Epithelial cell of prostate (primary cell): ENCODE results near the gene CCDC122.

Experiments used
- DNase-seq: peaks from one replicate; pipeline ENCODE4 v3.0.0-alpha.2; 2011; ENCODE audit warnings: low read depth, low spot score
- H3K27ac ChIP-seq: fragments of 450-650 bp; 2 replicates; pipeline ENCODE4 v1.5.1; 2017; ENCODE audit warnings: mild to moderate bottlenecking

Gene CCDC122

DNA sequence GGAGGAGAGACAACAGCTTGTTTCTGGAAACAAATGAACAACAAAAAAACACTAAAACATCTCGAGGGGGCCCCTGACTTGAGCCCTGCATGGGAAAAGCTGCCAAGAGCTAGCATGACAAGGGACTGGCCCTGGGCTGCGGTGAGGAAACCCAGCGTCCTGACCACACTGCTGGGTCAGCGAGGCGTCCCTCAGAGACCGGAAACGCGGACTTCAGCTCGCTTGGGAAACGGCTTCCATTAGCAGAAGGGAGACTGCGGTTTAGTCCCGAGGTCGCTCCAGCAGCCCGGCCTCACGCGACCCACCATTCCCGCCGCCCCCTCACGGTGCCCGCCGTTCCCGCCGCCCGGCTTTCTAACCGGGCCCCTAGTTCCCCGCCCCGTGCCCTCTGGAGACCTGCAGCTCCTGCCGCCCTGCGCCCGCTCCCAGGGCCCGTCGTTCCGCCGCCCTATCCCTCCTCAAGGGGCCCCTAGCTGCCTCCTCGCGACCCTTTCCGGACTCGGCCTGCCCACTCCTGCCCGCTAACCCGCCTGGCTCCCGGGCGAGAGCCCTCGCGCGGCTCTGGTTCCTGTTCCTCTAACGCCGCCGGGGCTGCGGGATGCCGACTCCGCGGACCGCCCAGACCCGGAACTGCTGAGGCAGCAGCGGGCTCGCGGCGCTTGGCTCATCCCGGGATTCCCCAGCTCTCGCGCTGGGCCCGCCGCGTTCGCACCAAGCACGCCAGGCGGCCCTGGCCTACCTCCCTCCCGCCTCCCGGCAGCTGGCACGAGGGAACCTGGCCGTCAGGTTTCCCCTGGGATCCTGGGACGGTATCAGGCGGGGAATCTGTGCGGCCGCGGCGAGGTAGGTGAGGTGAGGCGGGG is at the start of gene CCDC122:
CCDC122 (minus strand) TSS at position 849 of the 863 bp plus-strand sequence. CDS start 10,364 bp downstream, outside the sequence.
- H3K27ac ChIP-seq: peak within 1 kb of the TSS; percentile 83
- peak; percentile 40 for DNase-seq

DNA sequence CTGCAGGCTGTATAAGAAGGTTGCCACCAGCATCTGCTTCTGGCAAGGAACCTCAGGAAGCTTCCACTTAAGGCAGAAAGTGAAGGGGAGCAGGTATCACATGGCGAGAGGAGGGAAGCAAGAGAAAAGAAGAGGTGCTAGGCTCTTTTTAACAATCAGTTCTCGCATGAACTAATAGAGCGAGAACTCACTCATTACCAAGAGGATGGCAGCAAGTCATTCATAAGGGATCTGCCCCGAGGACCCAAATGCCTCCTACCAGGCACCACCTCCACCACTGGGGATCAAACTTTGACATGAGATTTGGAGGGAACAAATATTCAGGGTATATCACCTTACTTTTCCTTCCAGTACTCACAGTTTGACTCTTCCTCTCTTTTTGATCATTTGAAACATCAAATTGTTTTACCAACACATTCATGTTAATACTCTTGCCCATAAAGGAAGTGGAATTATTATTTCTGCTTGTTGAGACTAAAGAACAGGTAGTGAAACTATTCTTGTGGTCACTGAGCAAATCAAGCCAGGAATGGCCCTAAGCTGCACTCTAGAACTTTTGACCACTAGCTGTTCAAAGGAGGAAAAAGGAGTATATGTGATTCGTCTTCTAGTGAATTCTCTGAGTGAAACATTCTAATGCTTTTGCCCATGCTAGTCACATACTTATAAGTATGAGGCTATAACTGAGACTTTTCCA is 45.2 kb upstream of the CCDC122 start:
- no peak overlapping the region for H3K27ac ChIP-seq
- DNase-seq: no peak

DNA sequence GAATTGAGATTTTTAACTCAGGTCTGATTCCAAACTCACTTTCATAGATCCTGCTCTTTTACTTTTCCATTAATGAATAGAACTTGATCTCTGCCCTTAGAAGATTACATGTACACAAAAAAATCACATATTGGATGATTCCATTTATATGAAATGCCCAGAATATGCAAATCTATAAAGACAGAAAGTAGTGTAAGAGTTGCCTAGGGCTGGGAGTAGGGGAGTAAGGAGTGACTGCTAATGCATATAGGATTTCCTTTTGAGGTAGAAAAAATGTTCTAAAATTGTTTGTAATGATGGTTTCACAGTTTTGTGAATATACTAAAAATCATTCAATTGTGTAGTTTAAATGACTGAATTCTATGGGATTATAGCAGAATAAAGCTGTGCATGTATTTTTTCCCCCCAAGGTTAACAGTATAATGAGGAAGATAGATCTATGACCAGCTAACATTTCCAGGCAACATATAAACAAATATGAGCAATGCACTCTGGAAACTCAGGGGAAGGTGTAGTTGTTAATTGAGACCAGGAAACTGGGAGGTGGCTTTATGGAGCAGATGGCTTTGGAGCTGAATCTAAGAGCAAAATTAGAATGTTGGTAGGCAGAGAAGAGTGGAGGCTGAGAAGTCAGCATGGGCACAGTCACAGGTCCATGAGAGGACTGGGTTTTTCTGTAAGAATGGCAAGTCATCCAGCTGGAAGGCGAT is 41.6 kb upstream of the CCDC122 start:
- no peak for DNase-seq
- H3K27ac ChIP-seq: no peak overlapping the region

DNA sequence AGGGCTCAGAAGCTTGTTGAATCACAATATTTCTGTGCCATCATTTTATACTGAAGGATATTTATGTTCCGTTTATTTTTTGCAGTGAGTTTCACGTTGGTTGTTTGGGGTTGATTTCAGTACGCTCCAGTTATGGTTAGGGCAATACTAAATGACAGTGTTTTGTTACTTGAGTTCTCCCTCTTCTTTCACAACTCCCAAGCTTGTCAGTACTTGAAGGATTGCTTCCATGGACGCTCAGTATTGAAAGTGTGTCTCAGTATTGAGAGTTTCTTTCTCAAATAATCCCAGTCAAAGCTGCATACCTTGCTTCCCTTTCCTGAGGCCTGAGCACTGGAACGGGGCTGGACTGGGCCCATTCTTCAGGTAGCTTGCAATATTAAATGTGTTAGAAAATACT is 39.1 kb upstream of the CCDC122 start:
- no peak overlapping the region for H3K27ac ChIP-seq
- DNase-seq: no peak

DNA sequence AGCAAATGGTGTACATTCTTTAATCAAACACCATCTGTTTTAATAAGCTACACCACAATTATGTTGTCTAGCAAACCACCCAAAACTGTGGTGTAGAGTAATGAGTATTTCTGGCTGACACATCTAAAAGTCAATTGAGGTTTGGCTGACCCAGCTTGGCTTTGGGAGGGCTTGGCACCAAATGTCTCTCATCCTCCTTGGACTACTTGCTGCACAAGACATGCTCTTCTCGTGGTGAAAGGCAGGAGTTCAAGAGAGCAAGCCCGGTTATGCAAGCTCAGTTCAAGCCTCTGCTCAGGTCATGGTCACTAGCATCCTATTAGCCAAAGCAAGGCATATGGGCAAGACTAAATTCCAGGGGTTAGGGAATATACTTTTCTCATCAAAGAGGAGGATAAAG is 37.3 kb upstream of the CCDC122 start:
- no peak for DNase-seq
- no peak overlapping the region for H3K27ac ChIP-seq

DNA sequence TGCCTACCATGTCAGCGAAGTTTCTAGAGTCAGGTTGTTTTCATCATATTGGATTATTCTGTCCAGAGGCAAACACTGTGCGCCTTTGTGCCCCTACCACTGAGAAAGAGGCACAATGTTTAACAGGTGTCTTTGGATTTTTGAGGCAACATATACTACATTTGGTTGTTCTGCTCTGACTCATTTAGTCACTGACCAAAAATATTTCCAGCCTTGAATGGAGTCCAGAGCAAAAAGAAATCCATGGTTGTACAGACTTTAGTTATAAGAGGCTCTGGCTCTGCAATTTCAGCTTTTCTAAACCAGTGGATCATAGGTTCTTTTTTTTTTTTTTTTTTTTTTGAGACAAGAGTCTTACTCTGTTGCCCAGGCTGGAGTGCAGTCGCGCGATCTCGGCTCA is 35.9 kb upstream of the CCDC122 start:
- no peak for DNase-seq
- no peak overlapping the region for H3K27ac ChIP-seq

DNA sequence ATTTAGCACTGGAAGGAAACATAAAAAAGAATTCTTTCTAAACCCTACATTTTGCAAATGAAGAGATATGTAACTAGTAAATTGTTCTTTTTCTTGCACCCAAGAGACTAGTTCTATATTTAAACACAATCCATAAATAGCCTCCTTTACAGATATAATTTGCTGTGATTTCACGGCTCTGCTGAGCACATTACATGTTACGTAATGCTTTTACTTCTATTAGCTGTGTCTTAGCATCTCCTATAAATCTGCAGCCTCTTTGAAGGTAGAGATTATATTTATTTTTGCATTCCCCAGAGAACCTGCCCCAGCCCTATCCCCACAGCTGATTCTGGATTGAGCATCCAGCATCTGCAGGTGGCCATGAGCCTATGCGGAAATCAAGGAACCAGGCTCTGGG is 32.3 kb upstream of the CCDC122 start:
- H3K27ac ChIP-seq: no peak overlapping the region
- no peak for DNase-seq

DNA sequence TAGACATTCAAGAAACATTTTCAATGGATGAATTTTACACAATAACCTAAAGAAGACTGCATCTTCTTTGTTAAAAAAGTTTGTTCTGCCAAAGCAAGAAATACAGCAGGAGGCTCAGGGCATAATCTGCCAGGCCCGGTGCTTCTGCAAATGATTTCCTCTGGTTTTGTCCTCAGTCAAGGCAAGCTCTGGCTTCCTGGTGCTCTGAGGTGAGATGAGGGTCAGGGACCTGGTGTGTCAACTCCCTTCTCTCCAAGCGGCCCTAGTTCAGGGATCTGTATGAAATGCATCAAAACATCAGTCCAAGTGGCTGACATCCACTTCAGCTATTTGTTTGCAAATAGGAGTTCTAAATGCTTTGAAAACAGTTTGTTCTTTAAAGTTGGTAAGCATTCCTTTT is 31.7 kb upstream of the CCDC122 start:
- DNase-seq: no peak
- no peak overlapping the region for H3K27ac ChIP-seq

DNA sequence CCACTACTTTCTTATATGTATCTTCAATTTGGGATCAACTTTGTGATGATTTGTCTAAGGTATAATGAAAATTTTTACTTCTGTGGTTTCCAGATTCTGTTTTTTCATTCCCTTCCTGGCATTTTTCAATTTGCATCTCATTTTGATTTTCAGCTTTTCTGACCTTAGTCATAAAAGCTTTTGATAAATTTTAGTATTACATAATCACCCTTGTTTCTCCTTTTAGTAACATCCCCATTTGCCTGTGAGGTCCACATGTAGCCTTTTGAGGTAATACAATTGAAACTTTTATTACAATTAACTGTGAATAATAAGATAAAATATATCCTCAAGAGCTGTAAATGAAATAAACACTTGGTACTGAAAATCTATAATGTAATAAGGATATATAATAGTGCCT is 31.3 kb upstream of the CCDC122 start:
- H3K27ac ChIP-seq: no peak overlapping the region
- DNase-seq: no peak

DNA sequence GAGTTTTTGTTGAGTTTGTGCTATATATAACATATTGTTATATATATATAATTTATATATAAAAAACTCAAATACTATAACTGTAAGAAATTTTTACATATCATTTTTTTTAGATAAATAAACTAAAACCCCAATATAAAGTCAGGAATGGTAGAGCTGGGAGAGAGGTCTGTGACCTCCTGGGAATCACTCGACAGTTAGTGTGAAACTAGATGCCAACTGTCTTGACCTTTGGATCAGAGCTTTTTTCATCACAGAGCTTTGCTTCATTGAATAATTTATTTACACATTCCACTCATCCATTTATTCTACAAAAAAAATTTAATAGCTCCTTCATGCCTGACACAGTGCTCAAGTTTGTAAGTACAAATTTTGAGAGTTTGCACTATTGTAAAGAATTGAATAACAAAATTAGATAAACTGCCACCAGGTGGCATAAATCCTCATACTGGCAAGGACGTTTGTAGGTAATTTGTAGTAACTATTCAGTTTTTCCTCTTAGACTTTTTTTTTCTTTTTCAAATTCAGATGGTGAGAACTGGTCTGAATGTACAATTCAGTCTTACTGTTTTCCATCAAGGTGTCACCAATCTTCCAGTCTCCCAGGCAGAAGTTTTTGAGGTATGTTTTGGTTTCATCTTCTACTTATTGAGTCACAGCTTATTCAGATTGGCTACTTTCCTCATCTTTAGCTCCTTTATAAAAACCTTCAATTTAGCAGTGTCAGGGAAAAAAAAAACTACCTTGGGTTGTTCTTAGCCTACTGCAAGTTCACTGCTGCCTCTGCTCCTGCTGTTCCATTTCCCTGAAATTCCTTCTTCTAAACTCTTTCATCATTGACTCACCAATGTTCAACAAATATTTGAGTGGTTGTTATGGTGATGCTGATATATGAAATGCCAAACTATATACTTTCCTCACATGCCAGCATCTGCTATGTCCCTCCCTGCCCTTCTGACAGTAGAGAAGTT is 28.9 kb upstream of the CCDC122 start:
- peak; percentile 10 for DNase-seq

DNA sequence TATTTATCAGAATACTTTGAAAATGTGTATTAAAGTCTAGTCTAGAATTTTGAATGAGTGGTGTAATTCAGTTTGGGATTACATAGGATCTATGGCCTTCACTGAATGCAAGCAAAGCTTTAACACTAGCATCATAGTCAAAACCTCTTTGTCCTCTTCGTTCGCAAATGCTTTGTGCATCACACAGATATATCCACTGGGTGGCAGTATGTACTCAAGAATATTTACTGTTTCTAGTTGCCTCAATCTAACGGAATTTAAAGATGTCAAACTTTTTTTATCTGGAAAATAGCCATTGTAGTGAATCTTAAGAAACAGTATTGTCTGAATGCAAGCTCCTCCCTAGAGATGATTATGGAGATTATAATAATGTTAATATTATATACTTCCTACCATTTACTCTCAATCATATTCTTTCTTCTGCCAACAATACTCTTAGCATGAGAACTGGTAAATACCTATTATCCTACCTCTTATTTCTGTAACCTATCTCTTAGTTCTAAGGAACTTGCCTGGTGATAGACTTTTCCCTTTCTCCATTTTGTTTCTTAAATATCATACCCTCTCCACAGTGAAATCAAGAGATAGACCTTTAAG is 26.0 kb upstream of the CCDC122 start:
- no peak for DNase-seq

More for the DNA sequence above, 28.9 kb upstream of the CCDC122 start:
- no peak overlapping the region for H3K27ac ChIP-seq

DNA sequence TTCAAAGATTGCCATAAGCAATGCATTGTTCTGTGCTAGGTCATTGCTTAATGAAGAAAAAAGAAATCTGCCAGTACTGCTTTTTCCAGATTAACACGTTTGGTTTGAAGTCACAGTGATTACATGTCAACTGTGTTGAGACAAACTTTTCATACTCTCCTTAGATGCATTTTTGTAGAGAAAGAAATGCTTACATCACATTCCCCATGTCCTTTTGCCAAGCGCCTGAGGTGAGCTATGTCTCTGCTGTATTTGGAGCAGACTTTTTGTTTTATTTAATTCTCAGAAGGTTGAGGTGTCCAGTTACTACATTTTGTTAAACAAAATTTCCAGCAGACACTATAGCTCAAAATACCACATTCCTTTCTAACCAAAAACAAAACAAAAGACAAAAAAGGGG is 16.4 kb upstream of the CCDC122 start:
- DNase-seq: no peak
- H3K27ac ChIP-seq: no peak overlapping the region

More for the DNA sequence above, 26.0 kb upstream of the CCDC122 start:
- H3K27ac ChIP-seq: no peak overlapping the region

DNA sequence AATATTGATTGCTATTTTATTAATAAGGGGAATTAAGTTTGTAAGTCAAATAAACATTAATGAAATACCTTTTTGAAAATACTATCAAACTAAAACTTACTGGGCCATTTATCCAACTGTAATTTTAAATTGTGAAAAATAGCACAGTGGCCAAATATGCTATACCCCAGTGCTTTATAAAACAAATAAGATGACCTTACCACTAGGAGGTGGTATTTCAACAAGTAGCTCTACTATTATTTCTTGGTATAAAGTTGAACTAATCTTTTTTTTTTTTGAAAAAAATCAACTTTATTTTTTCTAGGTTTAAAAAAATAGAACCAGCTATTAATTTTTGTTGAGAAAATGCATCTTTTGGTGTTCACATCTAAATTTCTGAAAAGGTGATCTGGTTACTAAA is 14.9 kb upstream of the CCDC122 start:
- H3K27ac ChIP-seq: no peak overlapping the region
- DNase-seq: no peak

DNA sequence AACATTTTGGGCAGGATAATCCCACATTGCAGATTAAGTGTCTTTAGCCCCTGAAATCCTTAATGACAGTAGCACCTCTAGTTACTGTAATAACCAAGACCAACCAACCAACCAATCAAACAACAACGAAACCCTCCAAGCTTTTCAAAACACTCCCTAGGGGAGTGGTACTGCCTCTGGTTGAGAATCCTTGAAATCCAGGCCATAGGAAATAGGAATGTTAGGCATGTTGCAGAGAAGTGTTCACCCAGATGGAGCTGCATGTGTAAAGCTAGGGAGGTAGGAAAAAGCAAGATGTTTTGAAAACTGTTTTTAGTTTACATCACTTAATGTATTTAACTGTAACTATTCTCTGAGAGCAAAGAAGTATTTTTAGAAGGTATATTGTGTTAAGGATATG is 4.7 kb upstream of the CCDC122 start:
- no peak overlapping the region for H3K27ac ChIP-seq
- DNase-seq: no peak

DNA sequence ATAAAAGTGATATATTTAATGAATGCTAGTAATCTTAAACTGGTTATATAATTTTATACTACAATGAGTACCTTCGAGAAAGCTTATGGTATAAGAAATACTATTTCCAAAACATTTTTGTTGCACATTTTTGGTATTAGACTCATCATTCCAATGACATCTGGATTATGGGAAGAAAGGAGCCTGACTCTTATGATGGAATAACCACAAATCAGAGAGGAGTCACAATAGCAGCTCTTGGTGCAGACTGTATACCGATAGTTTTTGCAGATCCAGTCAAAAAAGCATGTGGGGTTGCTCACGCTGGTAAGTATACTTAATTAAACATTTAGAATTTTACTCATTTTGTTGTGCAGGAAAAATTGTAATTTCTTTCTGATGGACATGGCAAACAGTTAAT is 4.1 kb upstream of the CCDC122 start:
- no peak overlapping the region for H3K27ac ChIP-seq
- DNase-seq: no peak

DNA sequence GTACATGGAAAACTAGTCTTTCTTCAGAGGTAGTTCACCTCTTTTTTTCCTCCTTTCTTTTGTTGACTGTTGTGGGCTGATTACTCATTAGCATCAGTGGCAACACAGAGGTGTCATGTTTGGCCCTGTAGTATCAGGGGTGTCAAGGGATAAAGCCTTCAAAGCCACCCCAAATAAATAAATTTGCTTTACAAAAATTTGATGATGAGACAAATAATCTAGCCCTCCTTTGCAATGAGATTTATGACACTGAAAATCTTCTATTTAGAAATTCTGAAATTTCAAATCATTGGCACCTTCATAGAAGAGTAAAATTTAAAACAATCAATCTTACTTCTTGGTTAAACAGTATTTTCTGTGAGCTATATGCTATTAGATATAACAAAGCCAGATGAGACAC is 2.0 kb upstream of the CCDC122 start:
- H3K27ac ChIP-seq: no peak overlapping the region
- no peak for DNase-seq

DNA sequence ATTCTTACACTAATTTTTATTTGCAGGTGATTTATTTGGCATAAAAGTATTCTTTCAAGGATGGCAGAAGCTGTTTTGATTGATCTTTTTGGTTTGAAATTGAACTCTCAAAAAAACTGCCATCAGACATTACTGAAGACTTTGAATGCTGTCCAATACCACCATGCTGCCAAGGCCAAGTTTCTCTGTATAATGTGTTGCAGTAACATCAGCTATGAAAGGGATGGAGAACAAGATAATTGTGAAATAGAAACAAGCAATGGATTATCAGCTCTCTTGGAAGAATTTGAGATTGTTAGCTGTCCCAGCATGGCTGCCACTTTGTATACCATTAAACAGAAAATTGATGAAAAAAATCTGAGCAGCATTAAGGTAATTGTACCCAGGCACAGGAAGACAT is 1.4 kb upstream of the CCDC122 start:
- DNase-seq: no peak
- H3K27ac ChIP-seq: no peak overlapping the region

DNA sequence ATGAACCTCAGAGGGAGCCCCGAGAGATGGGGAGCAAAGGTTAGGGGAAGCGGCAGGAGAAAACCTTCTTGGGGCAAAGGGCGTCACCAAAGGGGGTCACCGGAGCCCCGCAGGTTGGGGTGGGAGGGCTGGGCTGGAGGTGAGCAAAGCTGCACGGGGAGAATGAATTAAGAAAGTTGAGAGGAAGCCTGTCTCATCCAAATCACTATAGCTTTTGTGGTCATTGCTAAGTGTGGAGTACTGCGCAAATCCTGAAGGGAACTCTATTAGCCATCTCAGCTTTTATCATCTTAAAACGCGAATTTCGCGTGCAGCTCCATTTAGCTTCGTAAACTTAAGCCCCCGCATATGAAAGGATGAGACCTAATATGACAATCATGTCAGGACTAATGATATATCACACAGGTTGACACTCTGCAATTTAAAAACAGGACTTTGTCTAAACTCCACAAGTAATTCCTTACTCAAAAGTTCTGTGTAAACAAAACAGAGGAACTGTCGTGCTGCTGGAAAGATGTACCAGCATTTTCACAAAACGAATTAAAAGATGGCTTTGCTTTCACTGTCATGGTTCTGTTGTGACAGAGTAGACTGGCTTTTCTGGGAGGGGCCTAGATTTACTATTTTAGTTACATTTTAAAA is 795 bp upstream of the CCDC122 start:
- no peak for DNase-seq
- peak overlapping the region; percentile 83 for H3K27ac ChIP-seq

DNA sequence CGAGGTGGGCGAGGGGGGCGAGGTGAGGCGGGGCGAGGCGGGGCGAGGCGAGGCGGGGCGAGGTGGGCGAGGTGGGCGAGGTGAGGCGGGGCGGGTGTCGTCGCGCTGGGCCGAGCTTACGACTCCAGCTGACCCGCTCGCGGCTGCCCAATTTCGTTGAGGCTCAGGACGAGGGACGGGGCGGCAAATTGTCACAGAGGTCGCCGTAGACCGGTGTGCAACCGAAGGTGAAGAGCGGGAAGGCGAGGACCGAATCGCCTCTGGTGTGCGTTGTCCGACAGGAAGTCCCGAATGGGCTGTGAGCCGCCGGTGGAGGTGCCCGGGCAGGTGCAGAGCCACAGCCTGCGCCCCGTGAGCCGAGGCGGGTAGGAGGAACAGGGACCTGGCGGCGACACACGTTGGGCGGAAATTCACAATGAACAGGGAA is 228 bp upstream of the CCDC122 start, which contains the start of gene LACC1:
LACC1 (plus strand) TSS at position 150 of the 427 bp plus-strand sequence. CDS start 1,082 bp downstream, outside the sequence.
- no peak for DNase-seq
- peak within 1 kb of the TSS; percentile 83 for H3K27ac ChIP-seq
